ENCODE data around the gene CSK. TPM values are rescaled to one million over a fixed set of nuclear protein-coding genes. Genes with fewer than 3 reads are reported as not detected.

CSK gene
- polyA plus RNA-seq, 2 of the 4 experiments (the other 2 are of a cell fraction): 17.8 to 63.0 TPM

- POLR2A ChIA-PET: interaction anchor here (0.6 kb wide), 1 partner anchor 43 kb away, joined by 3 read pairs; no protein-coding TSS in a partner anchor
- ATAC-seq (no peak), DNase-seq (ENCODE audit: low read depth in 1 of 2, low spot score in 1 of 2) (no peak), FAIRE-seq (no peak)
- peaks cover 13% of the 10 kb centered on the region for H3K4me1 ChIP-seq
- peak overlapping the region; percentile 89 to 95 for H3K27ac ChIP-seq
- no peaks in the 10 kb centered on the region for H3K9me3 ChIP-seq
- peak overlapping the region; percentile 88 for H3K4me2 ChIP-seq
- 35% methylated on average over 16 of the region's 18 CpGs for WGBS (ENCODE audit: missing lambda C conversion rate)
- peak overlapping the region; percentile 66 for H3K4me3 ChIP-seq
- CTCF ChIA-PET: interaction anchor here (0.7 to 66.7 kb wide), 11 partner anchors 9 to 465 kb away, joined by 3 to 1908 read pairs (median 4); partner anchors contain the start of genes CPLX3, CSK and LMAN1L
- TF ChIP-seq MYC (IDR thresholded peaks at IDR 0.05; ENCODE audit: borderline replicate concordance, low read length): no peak
- no peak for TF ChIP-seq HDAC2 (IDR thresholded peaks at IDR 0.05)
- TF ChIP-seq CTCF (IDR thresholded peaks at IDR 0.05): no peak
- TF ChIP-seq ZSCAN20 (CRISPR knock-in tag; IDR thresholded peaks at IDR 0.05): no peak
- no peak for TF ChIP-seq BHLHE40 (IDR thresholded peaks at IDR 0.05; ENCODE audit: low read depth, low read length)
- no peak for TF ChIP-seq HOXA7 (CRISPR knock-in tag; IDR thresholded peaks at IDR 0.05)
- no peak for TF ChIP-seq RARB (CRISPR knock-in tag; IDR thresholded peaks at IDR 0.05)
- TF ChIP-seq NR3C1 (IDR thresholded peaks at IDR 0.05): no peak
- 0 out of 2 replicates have a peak, but pooled peaks have one; percentile 20 for TF ChIP-seq HOXB5 (CRISPR knock-in tag; IDR thresholded peaks at IDR 0.05)
- no peak for TF ChIP-seq CHD4 (IDR thresholded peaks at IDR 0.05; ENCODE audit: borderline replicate concordance)
- TF ChIP-seq CEBPB (IDR thresholded peaks at IDR 0.05): no peak
- TF ChIP-seq CHD2 (IDR thresholded peaks at IDR 0.05; ENCODE audit: low read length, partially characterized antibody): no peak
- TF ChIP-seq KDM1A (IDR thresholded peaks at IDR 0.05; ENCODE audit: low read depth): no peak
- TF ChIP-seq MAZ (IDR thresholded peaks at IDR 0.05; ENCODE audit: borderline replicate concordance, low read depth, low read length): no peak
- no peak; a peak in 2 of 5 replicates for TF ChIP-seq JUN (IDR thresholded peaks at IDR 0.05)
- TF ChIP-seq ESRRA (IDR thresholded peaks at IDR 0.05; ENCODE audit: borderline replicate concordance, low read length): no peak
- TF ChIP-seq KDM5A (IDR thresholded peaks at IDR 0.05): no peak
- no peak for TF ChIP-seq EHF (CRISPR knock-in tag; IDR thresholded peaks at IDR 0.05)
- TF ChIP-seq SMC3 (IDR thresholded peaks at IDR 0.05): 0 out of 3 replicates have a peak, but pooled peaks have one; percentile 5
- TF ChIP-seq GATA3 (IDR thresholded peaks at IDR 0.05; ENCODE audit: borderline replicate concordance): no peak
- TF ChIP-seq FOSB (CRISPR knock-in tag; IDR thresholded peaks at IDR 0.05): no peak
- no peak for TF ChIP-seq E2F6 (IDR thresholded peaks at IDR 0.05; ENCODE audit: borderline replicate concordance, low read depth)
- no peak for TF ChIP-seq FOSL2 (IDR thresholded peaks at IDR 0.05)
- TF ChIP-seq FOSL2 (CRISPR knock-in tag; IDR thresholded peaks at IDR 0.05): no peak
- TF ChIP-seq MAFK (IDR thresholded peaks at IDR 0.05; ENCODE audit: partially characterized antibody): no peak
- TF ChIP-seq ZC3H11A (IDR thresholded peaks at IDR 0.05): no peak
- TF ChIP-seq ELK1 (IDR thresholded peaks at IDR 0.05; ENCODE audit: low read depth, low read length): no peak
- peak; percentile 58; the same call in 1 of the 2 replicates for TF ChIP-seq RNF2 (IDR thresholded peaks at IDR 0.05; ENCODE audit: borderline replicate concordance, low read depth)
- no peak for TF ChIP-seq ZFP36 (IDR thresholded peaks at IDR 0.05; ENCODE audit: borderline replicate concordance, partially characterized antibody)
- no peak for TF ChIP-seq RAD21 (conservative IDR thresholded peaks at IDR 0.05 in 1 of 2, IDR thresholded peaks at IDR 0.05 in 1 of 2)
- no peak for TF ChIP-seq EHMT2 (IDR thresholded peaks at IDR 0.05; ENCODE audit: low read depth)
- no peak for TF ChIP-seq ZNF302 (CRISPR knock-in tag; IDR thresholded peaks at IDR 0.05)
- no peak for TF ChIP-seq POLR2AphosphoS2 (conservative IDR thresholded peaks at IDR 0.05; ENCODE audit: low read length)
- no peak for TF ChIP-seq REST (IDR thresholded peaks at IDR 0.05)
- peak; percentile 81; the same call in 1 of the 2 replicates for TF ChIP-seq TFCP2L1 (CRISPR knock-in tag; IDR thresholded peaks at IDR 0.05)
- TF ChIP-seq BCL3 (IDR thresholded peaks at IDR 0.05): no peak
Measured at GRCh38 chr15:74843445-74843828, 61.6 kb downstream of the CSK start.
